Uterus (tissue), 4 donors: ENCODE measurements around the gene ARL4D. TPM values are rescaled to one million over a fixed set of nuclear protein-coding genes. Genes with fewer than 3 reads are reported as not detected.
A peak's percentile ranks its signal among the peaks of the same experiment; 100 is the strongest.

ENCODE experiments used
- DNase-seq, 2 donors: peaks; one replicate each; pipeline ENCODE4 v3.0.0-alpha.2; 2019 to 2020
- H3K27ac ChIP-seq, 2 donors: fragments of 200-600 bp; sonication (generic); 1 replicate in 1 of 2; 2 replicates in 1 of 2; pipeline ENCODE4 v1.5.1; 2016 to 2018
- H3K27me3 ChIP-seq, 2 donors: fragments of 200-600 bp; sonication (generic); one replicate each; pipeline ENCODE4 v1.5.1; 2018 to 2019; ENCODE audit warnings: control low read depth in 1 of 2
- H3K36me3 ChIP-seq, 2 donors: fragments of 200-600 bp; sonication (generic); one replicate each; pipeline ENCODE4 v1.5.1; 2019; ENCODE audit warnings: control low read depth in 1 of 2
- H3K4me1 ChIP-seq, 2 donors: fragments of 200-600 bp; sonication (generic); one replicate each; pipeline ENCODE4 v1.5.1; 2018 to 2019; ENCODE audit warnings: control low read depth in 1 of 2
- H3K4me3 ChIP-seq, 2 donors: fragments of 200-600 bp; sonication (generic); 1 replicate in 1 of 2; 2 replicates in 1 of 2; pipeline ENCODE4 v1.5.1; 2018 to 2019; ENCODE audit warnings: mild to moderate bottlenecking in 1 of 2
- H3K9me3 ChIP-seq, 2 donors: fragments of 200-600 bp; sonication (generic); one replicate each; pipeline ENCODE4 v1.5.1; 2019; ENCODE audit warnings: control low read depth in 1 of 2
- CTCF ChIP-seq, 4 experiments: fragments of 200-600 bp in 2 of 4; fragments of 450-650 bp in 2 of 4; sonication (generic) in 2 of 4; IDR thresholded peaks; one replicate each; pipeline ENCODE4 v1.5.1; 2016 to 2019; ENCODE audit warnings: antibody characterized with exemption in 4 of 4, mild to moderate bottlenecking in 2 of 4, moderate library complexity in 1 of 4
- POLR2A ChIP-seq, 2 donors: fragments of 450-650 bp; IDR thresholded peaks; one replicate each; pipeline ENCODE4 v1.6.1; 2016; ENCODE audit warnings: antibody characterized with exemption in 2 of 2, mild to moderate bottlenecking in 1 of 2, moderate library complexity in 1 of 2
- intact Hi-C: fragments of 100-400 bp; cut with DNase I; formaldehyde crosslinking; loops from one replicate; pipeline ENCODE4 v1.15.1; 2023; ENCODE audit warnings: low total_unique reads
- total RNA-seq, 4 donors: library from RNA; depleted of rRNA in 3 of 4; stranded (reverse); fragments of >200 nt in 3 of 4; gene quantifications; one replicate each; pipeline versions ENCODE4 v1.1.0 to v1.2.4, GENCODE V29; 2014 to 2023
- donor health status: DM: yes; HTN: yes; CAD: no.

The ARL4D gene
- total RNA-seq, 4 donors from 2014 or later, result 19.1 to 33.2 (median 25.7) TPM

GRCh38 chr17:43359469-43360110 lies 39.2 kb upstream of the ARL4D start:
- H3K27ac ChIP-seq, result peak overlapping the region; percentile 92 to 94
- no peaks in the 10 kb centered on the region for H3K4me1 ChIP-seq
- TF ChIP-seq CTCF (IDR thresholded peaks at IDR 0.05) (no peak), POLR2A (IDR thresholded peaks at IDR 0.05) (no peak)
- no peak for DNase-seq
- H3K9me3 ChIP-seq, result no peaks in the 10 kb centered on the region
- peak overlapping the region; percentile 43 to 57 for H3K4me3 ChIP-seq
- no peaks in the 10 kb centered on the region for H3K36me3 ChIP-seq
- H3K27me3 ChIP-seq, result no peaks in the 10 kb centered on the region
- intact Hi-C loops, result no loop called here

GRCh38 chr17:43360376-43360738 lies 38.4 kb upstream of the ARL4D start:
- TF ChIP-seq POLR2A (IDR thresholded peaks at IDR 0.05), result no peak
- TF ChIP-seq CTCF (IDR thresholded peaks at IDR 0.05), result no peak
- Histone ChIP-seq H3K36me3 (no peaks in the 10 kb centered on the region), H3K27me3 (no peaks in the 10 kb centered on the region), H3K4me3 (peak overlapping the region; percentile 43 to 57), H3K27ac (peak overlapping the region; percentile 92 to 94), H3K4me1 (no peaks in the 10 kb centered on the region), H3K9me3 (no peaks in the 10 kb centered on the region)
- peak; percentile 42 to 69 for DNase-seq
- intact Hi-C loops, result no loop called here

GRCh38 chr17:43360739-43361505 lies 37.9 kb upstream of the ARL4D start:
- Histone ChIP-seq H3K36me3 (no peaks in the 10 kb centered on the region), H3K27ac (peak overlapping the region; percentile 92 to 94), H3K4me1 (no peaks in the 10 kb centered on the region), H3K27me3 (no peaks in the 10 kb centered on the region), H3K9me3 (no peaks in the 10 kb centered on the region), H3K4me3 (peak overlapping the region; percentile 43 to 57)
- TF ChIP-seq POLR2A (IDR thresholded peaks at IDR 0.05) (peak; percentile 72 to 96), CTCF (IDR thresholded peaks at IDR 0.05) (peak in 1 of 4 experiments; percentile 24)
- peak; percentile 89 to 96 for DNase-seq
- intact Hi-C loops, result no loop called here

GRCh38 chr17:43363181-43363925 lies 35.4 kb upstream of the ARL4D start:
- Histone ChIP-seq H3K36me3 (no peaks in the 10 kb centered on the region), H3K9me3 (no peaks in the 10 kb centered on the region), H3K27ac (no peak overlapping the region), H3K4me1 (peaks cover 0 to 9% of the 10 kb centered on the region in 2 donors), H3K27me3 (no peaks in the 10 kb centered on the region), H3K4me3 (no peak overlapping the region)
- intact Hi-C loops, result no loop called here
- peak in 1 of 2 donors; percentile 34 for DNase-seq
- TF ChIP-seq POLR2A (IDR thresholded peaks at IDR 0.05), result no peak
- TF ChIP-seq CTCF (IDR thresholded peaks at IDR 0.05), result no peak

GRCh38 chr17:43363926-43364285 lies 34.9 kb upstream of the ARL4D start:
- Histone ChIP-seq H3K4me1 (peaks cover 0 to 9% of the 10 kb centered on the region in 2 donors), H3K27ac (no peak overlapping the region), H3K4me3 (no peak overlapping the region), H3K9me3 (no peaks in the 10 kb centered on the region), H3K36me3 (no peaks in the 10 kb centered on the region), H3K27me3 (no peaks in the 10 kb centered on the region)
- no peak for DNase-seq
- intact Hi-C loops, result no loop called here
- no peak for TF ChIP-seq CTCF (IDR thresholded peaks at IDR 0.05)
